DOHH2 (cell line): Measurements from ENCODE around the gene COPE.

Source experiments
- H3F3A ChIP-seq: fragments of 200-600 bp; sonication (generic), shearing (Covaris generic); 2 replicates; pipeline ENCODE4 v1.6.0; 2016; ENCODE audit warnings: antibody characterized with exemption, mild to moderate bottlenecking; ENCODE audit not compliant: control insufficient read depth, insufficient read depth
- H3K27ac ChIP-seq: fragments of 200-600 bp; sonication (generic); 2 replicates; pipeline ENCODE4 v1.5.1; 2014; ENCODE audit warnings: low read depth, mild to moderate bottlenecking, low read length, moderate library complexity
- H3K27me3 ChIP-seq: fragments of 200-600 bp; sonication (generic); 2 replicates; pipeline ENCODE4 v1.6.1; 2014; ENCODE audit warnings: mild to moderate bottlenecking, low read length, mixed read lengths; ENCODE audit not compliant: control insufficient read depth
- H3K36me3 ChIP-seq: fragments of 200-600 bp; sonication (generic); 2 replicates; pipeline ENCODE4 v1.6.1; 2014; ENCODE audit warnings: mild to moderate bottlenecking, low read length, moderate library complexity, mixed read lengths; ENCODE audit not compliant: control insufficient read depth
- H3K4me1 ChIP-seq: fragments of 200-600 bp; sonication (generic); 2 replicates; pipeline ENCODE4 v1.6.1; 2014; ENCODE audit warnings: mild to moderate bottlenecking, low read length, mixed read lengths; ENCODE audit not compliant: control insufficient read depth
- H3K4me2 ChIP-seq: fragments of 200-600 bp; sonication (generic); 2 replicates; pipeline ENCODE4 v1.6.0; 2014; ENCODE audit warnings: mild to moderate bottlenecking, low read length, moderate library complexity
- H3K4me3 ChIP-seq: fragments of 200-600 bp; sonication (generic); 2 replicates; pipeline ENCODE4 v1.5.1; 2014; ENCODE audit warnings: mild to moderate bottlenecking, low read length, mixed read lengths
- H3K79me2 ChIP-seq: fragments of 200-600 bp; sonication (generic); 2 replicates; pipeline ENCODE4 v1.6.1; 2014; ENCODE audit warnings: mild to moderate bottlenecking, low read length, mixed read lengths; ENCODE audit not compliant: control insufficient read depth
- H3K9me2 ChIP-seq: fragments of 200-600 bp; sonication (generic); replicated peaks from 2 replicates; pipeline ENCODE4 v1.6.1; 2014; ENCODE audit warnings: mild to moderate bottlenecking, low read length, mixed read lengths; ENCODE audit not compliant: control insufficient read depth
- H3K9me3 ChIP-seq: fragments of 200-600 bp; sonication (generic); 2 replicates; pipeline ENCODE4 v1.6.1; 2014; ENCODE audit warnings: antibody characterized with exemption, low read length, mixed read lengths; ENCODE audit not compliant: control insufficient read depth, insufficient read depth
- H4K20me1 ChIP-seq: fragments of 200-600 bp; sonication (generic); 2 replicates; pipeline ENCODE4 v1.6.0; 2014; ENCODE audit warnings: low read depth, mild to moderate bottlenecking, antibody characterized with exemption, low read length, moderate library complexity; ENCODE audit not compliant: control insufficient read depth, insufficient read depth
- EZH2phosphoT487 ChIP-seq: fragments of 200-600 bp; sonication (generic); IDR thresholded peaks from 2 replicates; pipeline ENCODE4 v1.6.1; 2017; ENCODE audit warnings: borderline replicate concordance, mild to moderate bottlenecking, antibody characterized with exemption, low read length, moderate library complexity, mixed read lengths
- TF ChIP-seq, protein P1 (sequence below): fragments of 200-600 bp; sonication (generic); IDR thresholded peaks from one replicate; pipeline ENCODE4 v1.5.1; 2014; ENCODE audit warnings: antibody characterized with exemption, mild to moderate bottlenecking, low read depth, low read length; ENCODE audit not compliant: poor library complexity, severe bottlenecking

COPE gene

DNA sequence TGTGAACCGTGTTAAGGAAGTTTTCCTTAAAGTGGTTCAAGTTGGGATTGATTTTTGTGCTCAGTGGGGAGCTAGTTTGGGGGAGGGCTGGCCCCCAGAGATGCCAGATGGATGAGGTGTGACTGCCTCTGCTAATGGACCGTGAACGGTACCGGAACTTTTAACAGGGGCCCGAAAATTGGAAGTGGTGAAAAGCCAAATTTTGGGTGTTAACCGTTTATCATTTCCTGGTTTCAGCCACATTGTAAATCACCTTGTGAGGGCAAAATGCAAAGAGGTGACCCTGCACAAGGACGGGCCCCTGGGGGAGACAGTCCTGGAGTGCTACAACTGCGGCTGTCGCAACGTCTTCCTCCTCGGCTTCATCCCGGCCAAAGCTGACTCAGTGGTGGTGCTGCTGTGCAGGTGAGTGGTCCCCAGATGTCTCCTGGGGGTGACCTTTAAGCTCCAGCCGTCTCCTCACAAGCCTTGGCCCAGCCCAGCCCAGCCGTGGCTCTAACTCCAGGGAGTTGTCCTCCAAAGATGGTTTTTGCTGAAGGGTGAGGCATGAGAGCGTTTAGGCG lies 69.3 kb downstream of the COPE start:
- Histone ChIP-seq H3F3A (no peaks in the 10 kb centered on the region), H3K79me2 (peaks cover 82% of the 10 kb centered on the region), H3K4me2 (no peak overlapping the region), H3K4me3 (no peak overlapping the region), H3K9me3 (no peaks in the 10 kb centered on the region), H3K27me3 (no peaks in the 10 kb centered on the region), H3K4me1 (peaks cover 21% of the 10 kb centered on the region), H3K27ac (no peak overlapping the region), H4K20me1 (peaks cover 40% of the 10 kb centered on the region; the same call in 1 of the 2 replicates), H3K36me3 (peaks cover 95% of the 10 kb centered on the region), H3K9me2 (no peaks in the 10 kb centered on the region)
- TF ChIP-seq, protein P1, sequence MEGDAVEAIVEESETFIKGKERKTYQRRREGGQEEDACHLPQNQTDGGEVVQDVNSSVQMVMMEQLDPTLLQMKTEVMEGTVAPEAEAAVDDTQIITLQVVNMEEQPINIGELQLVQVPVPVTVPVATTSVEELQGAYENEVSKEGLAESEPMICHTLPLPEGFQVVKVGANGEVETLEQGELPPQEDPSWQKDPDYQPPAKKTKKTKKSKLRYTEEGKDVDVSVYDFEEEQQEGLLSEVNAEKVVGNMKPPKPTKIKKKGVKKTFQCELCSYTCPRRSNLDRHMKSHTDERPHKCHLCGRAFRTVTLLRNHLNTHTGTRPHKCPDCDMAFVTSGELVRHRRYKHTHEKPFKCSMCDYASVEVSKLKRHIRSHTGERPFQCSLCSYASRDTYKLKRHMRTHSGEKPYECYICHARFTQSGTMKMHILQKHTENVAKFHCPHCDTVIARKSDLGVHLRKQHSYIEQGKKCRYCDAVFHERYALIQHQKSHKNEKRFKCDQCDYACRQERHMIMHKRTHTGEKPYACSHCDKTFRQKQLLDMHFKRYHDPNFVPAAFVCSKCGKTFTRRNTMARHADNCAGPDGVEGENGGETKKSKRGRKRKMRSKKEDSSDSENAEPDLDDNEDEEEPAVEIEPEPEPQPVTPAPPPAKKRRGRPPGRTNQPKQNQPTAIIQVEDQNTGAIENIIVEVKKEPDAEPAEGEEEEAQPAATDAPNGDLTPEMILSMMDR = no peak
- TF ChIP-seq EZH2phosphoT487 = no peak
